Measurements from ENCODE around the gene BIRC7.

BIRC7 gene, protein sequence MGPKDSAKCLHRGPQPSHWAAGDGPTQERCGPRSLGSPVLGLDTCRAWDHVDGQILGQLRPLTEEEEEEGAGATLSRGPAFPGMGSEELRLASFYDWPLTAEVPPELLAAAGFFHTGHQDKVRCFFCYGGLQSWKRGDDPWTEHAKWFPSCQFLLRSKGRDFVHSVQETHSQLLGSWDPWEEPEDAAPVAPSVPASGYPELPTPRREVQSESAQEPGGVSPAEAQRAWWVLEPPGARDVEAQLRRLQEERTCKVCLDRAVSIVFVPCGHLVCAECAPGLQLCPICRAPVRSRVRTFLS

GRCh38 chr20:63235399-63235983, at the start of gene BIRC7:
Gene BIRC7, plus strand, starts transcription at chr20:63235905. Its CDS starts 192 bp downstream, at chr20:63236097.
- peak; percentile 61 for DNase-seq (ENCODE audit: low spot score)

GRCh38 chr20:63186084-63186483, 49.6 kb upstream of the BIRC7 start:
- no peak for DNase-seq (ENCODE audit: low spot score)

GRCh38 chr20:63186528-63187316, 49.0 kb upstream of the BIRC7 start:
- DNase-seq (ENCODE audit: low spot score): no peak

DNA sequence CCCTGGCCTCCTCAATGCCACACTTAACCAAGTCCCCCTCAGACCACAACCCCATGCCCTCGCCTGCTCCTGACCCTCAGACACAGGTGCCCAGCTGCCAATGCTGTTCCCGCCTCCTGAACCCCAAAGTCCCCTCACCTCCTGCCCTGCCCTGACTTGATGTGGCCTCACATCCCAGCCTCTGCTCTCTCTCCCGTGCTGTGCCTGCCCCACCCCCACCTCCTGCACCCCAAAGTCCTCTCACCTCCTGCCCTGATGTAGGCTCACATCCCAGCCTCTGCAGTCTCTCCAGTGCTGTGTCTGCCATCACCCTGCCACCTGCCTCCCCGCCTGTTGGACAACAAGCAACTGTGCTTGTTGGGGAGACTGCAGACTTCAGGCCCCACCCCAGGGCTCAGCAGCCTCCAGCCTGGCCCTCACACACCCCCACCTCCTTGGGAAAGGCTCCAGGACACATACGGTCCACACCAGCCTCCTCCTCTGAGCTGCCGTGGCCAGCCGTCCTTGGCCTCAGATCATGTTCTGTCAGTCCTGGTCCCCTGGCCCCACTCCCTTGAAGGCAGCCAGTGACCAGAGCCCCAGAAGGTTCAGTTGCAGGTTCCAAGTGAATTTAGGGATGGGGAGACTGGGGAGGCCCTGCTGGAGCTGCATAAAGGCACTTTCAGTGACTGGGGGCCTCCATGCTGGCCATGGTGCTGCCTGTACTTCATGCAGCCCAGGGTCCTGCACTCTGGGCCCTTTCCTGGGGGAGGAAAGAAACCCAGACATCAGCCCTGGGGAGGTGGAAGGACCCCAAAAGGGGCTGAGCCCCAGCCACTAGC, 48.2 kb upstream of the BIRC7 start:
- no peak for DNase-seq (ENCODE audit: low spot score)

- DNase-seq (ENCODE audit: low spot score): no peak
These were observed 47.6 kb upstream of the BIRC7 start for GRCh38 chr20:63188159-63188442.

DNA sequence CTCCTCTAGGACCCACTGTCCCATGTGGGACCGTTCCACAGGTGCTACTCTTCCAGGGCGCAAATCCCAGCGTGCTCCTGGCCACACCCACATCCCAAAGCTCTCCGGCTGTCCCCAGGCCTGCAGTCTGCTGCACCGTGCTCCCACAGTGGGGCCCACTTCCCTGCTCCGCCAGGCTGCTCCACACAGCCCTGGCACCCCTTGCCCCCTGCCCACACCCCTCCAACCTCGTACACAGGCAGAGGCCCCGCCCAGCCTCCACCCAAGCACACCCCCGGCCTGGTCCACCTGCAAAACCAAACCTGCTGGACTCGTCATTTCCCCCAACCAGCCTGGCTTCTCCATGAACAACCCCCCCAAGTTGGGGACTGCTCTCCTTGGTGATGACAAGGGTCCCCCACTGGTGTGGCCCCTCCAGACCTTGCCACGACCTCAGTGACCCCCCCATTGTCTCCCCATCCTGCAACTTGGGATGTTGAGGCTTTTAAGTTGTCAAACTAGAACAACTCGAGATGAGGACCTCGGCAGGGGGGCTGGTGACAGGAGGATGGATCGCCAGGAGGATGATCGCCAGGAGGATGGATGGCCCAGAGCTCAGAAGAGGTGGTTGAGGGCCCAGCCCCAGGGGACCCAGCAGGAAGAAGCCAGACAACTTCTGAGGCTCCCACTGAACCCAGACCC, 46.9 kb upstream of the BIRC7 start:
- DNase-seq (ENCODE audit: low spot score): no peak

GRCh38 chr20:63189322-63189642, 46.4 kb upstream of the BIRC7 start:
- no peak for DNase-seq (ENCODE audit: low spot score)

GRCh38 chr20:63189846-63190559, 45.7 kb upstream of the BIRC7 start:
- DNase-seq (ENCODE audit: low spot score): no peak

- DNase-seq (ENCODE audit: low spot score): no peak
These were observed 44.9 kb upstream of the BIRC7 start for GRCh38 chr20:63190828-63191227.

- peak; percentile 73 for DNase-seq (ENCODE audit: low spot score)
These were observed 44.3 kb upstream of the BIRC7 start for GRCh38 chr20:63191400-63191799.

DNA sequence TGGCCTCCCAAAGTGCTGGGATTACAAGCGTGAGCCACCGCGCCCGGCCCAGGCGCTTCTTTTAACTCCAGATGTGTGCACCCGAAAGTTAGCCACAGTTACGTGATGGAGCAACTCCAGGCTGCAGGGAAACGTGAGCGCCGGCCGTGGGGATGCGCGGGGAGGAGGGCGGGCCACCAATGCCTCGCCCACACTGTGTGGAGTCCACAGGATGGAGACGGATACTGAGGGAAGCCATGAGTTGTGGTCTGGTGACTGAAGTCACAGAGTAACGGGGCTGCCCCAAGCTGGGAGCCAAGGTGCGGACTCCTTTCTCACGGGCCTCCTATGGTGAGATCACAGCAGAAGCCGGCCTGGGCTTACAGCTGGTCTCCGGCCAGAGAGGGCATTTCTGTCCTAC, 43.0 kb upstream of the BIRC7 start:
- no peak for DNase-seq (ENCODE audit: low spot score)

GRCh38 chr20:63194007-63194796, 41.5 kb upstream of the BIRC7 start:
- DNase-seq (ENCODE audit: low spot score): no peak

GRCh38 chr20:63194797-63195173, 40.9 kb upstream of the BIRC7 start:
- no peak for DNase-seq (ENCODE audit: low spot score)

DNA sequence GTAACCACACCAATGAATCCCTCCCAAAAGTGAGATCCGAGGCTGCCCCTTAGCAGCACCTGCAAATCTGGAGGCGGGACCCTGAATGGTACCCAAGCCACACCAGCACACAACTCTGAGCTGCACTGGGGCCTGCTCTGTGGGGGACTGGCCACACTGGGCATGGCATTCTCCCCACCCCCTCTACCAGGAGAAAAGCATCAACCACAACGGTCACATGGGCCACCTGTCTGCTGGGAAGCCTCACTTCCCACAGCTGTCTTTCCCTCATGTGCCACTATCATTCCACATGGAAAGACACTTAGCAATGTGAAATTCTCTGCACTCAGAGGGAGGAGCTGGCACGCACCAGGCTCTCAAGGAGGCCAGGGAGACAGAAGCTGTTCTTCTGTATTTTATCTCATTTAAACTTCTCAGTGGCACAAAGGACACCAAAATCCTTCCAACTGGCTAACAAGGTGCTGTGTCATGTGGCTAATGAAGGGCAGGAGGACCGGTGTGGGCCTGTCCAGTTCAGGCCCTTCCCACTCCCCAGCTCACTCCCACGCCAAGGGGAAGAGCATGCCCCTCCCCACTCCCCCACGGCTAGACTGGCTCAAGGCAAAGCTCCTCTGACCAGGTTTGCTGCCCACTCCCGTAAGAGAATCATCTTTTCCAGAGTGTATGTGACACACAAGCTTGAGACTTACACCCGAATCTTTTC, 38.8 kb upstream of the BIRC7 start:
- DNase-seq (ENCODE audit: low spot score): no peak

DNA sequence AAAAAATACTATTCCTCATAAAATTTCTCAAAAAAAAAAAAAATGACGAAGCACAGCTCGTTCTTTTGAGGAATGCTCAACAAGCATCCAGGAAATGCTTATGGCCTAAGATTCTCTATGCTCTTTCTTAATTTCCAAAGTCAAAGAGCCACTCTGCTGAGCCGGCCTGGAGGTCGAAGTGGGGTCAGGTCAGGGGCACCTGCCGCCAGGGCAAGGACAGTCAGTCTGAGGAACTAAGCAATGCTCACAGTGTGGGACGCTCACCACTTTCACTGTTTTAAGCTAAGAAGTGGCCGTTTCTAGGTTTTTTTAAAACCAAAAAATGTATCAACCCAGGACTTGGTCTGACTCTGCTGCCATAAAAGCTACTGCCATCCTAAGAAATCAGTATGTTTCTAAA, 37.1 kb upstream of the BIRC7 start:
- no peak for DNase-seq (ENCODE audit: low spot score)

GRCh38 chr20:63202021-63202420, 33.7 kb upstream of the BIRC7 start:
- no peak for DNase-seq (ENCODE audit: low spot score)

DNA sequence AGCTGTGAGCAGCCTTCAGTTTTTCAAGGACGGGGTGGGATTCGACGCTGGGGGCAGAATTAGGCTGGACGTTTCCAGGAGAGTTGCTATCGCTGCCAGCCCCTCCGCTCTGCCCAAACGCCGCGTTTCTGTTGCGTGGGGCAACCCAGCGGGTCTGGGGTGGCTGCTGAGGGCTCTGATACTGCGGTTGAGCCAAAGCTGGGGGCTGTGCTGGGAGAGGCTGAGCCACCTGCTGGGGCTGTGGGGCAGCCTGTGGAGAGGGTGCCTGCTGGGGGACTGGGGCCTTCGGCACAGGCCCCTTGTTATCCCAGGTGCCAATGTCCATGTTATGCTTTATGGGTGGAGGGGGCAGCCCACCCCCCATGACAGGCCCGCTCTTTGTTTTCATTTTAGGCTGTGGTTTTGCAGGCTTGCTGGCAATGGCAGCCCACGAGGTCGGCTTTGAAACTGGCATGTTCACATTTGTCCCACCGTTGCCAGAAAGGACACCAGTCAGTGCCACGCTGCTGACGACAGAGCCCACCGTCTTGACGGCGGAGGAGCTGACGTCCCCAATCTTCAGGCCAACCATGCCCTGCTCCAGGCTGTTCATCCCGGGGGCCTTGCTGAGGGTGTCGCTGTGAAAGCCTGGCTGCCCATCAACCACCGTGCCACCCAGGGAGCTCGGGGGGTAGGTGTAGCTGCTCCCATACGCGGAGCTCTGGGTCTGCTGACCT, 32.7 kb upstream of the BIRC7 start:
- no peak for DNase-seq (ENCODE audit: low spot score)

- no peak for DNase-seq (ENCODE audit: low spot score)
These were observed 31.3 kb upstream of the BIRC7 start for GRCh38 chr20:63204362-63204761.

GRCh38 chr20:63205896-63206295, 29.8 kb upstream of the BIRC7 start:
- no peak for DNase-seq (ENCODE audit: low spot score)

Measured in cerebellar cortex (tissue), 1 donor.